ENCODE measurements around the gene ZNF580.

DNA sequence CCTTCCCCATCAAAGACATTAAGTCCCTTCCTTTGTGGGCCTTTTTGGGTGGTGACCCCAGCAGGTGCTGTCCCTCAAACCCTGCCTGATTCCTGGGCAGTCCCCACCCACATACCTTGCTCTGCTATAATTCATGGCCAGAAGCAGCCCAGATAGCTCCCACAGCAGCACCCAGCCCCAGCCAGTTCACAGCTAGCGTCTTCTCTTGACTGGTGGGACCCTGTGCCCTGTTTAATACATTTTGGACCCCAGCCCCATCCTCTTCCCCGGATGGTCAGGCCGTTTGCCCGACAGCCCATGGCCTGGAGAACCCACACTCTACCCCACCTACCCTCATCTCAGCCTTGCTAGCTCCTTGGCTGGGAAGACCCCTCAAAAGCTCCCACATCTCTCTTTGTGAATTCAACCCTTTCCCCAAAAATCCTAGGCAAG is 9.3 kb downstream of the ZNF580 start:
- TF ChIP-seq POLR2A (IDR thresholded peaks at IDR 0.05), result no peak
- TF ChIP-seq, protein P1, sequence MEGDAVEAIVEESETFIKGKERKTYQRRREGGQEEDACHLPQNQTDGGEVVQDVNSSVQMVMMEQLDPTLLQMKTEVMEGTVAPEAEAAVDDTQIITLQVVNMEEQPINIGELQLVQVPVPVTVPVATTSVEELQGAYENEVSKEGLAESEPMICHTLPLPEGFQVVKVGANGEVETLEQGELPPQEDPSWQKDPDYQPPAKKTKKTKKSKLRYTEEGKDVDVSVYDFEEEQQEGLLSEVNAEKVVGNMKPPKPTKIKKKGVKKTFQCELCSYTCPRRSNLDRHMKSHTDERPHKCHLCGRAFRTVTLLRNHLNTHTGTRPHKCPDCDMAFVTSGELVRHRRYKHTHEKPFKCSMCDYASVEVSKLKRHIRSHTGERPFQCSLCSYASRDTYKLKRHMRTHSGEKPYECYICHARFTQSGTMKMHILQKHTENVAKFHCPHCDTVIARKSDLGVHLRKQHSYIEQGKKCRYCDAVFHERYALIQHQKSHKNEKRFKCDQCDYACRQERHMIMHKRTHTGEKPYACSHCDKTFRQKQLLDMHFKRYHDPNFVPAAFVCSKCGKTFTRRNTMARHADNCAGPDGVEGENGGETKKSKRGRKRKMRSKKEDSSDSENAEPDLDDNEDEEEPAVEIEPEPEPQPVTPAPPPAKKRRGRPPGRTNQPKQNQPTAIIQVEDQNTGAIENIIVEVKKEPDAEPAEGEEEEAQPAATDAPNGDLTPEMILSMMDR (IDR thresholded peaks at IDR 0.05), result no peak
